IMR-90 (cell line): ENCODE data around the gene TUFM. TPM values are rescaled to one million over a fixed set of nuclear protein-coding genes. Genes with fewer than 3 reads are reported as not detected.

Source experiments
- ATAC-seq: fragments of 200-7000 bp; cut with Tn5 transposase; 2 replicates; pipeline ENCODE4 v1.9.1; 2020; ENCODE audit warnings: low read depth, mild to moderate bottlenecking, moderate library complexity
- BruUV-seq: library from RNA; stranded (reverse); fragments of 400-500 nt; replicated peaks from 2 replicates; lab custom pipeline; 2021; lab: Mats Ljungman, UMichigan
- CTCF ChIA-PET: fragments of 300-600 bp; formaldehyde crosslinking; extraction: SDS; loops from one replicate; lab custom pipeline; 2021; ENCODE audit warnings: antibody characterized with exemption; lab: Yijun Ruan, JAX
- POLR2A ChIA-PET: fragments of 300-600 bp; sonication (Branson Sonifier 250); formaldehyde crosslinking; loops from one replicate; lab custom pipeline; 2022; ENCODE audit warnings: antibody characterized with exemption; ENCODE audit not compliant: unreplicated experiment; lab: Charles Lee
- DNase-seq: peaks from one replicate; pipeline ENCODE4 v3.0.0; 2013
- H2AFZ ChIP-seq: replicated peaks from 2 replicates; pipeline ENCODE3; 2013; ENCODE audit warnings: low read length, mild to moderate bottlenecking; ENCODE audit not compliant: poor library complexity
- H2AK5ac ChIP-seq: 2 replicates; pipeline ENCODE4 v1.6.1; 2013; ENCODE audit warnings: low read depth, low read length, inconsistent platforms
- H2AK9ac ChIP-seq: replicated peaks from 2 replicates; pipeline ENCODE3; 2013; ENCODE audit warnings: mild to moderate bottlenecking, low read depth, low read length, moderate library complexity; ENCODE audit not compliant: poor library complexity
- H2BK120ac ChIP-seq: 2 replicates; pipeline ENCODE4 v1.6.1; 2013; ENCODE audit warnings: low read depth, low read length, inconsistent platforms
- H2BK15ac ChIP-seq: 3 replicates; pipeline ENCODE4 v1.6.1; 2013; ENCODE audit warnings: low read depth, low read length, inconsistent platforms
- H2BK20ac ChIP-seq: 2 replicates; pipeline ENCODE4 v1.6.1; 2013; ENCODE audit warnings: low read depth, mild to moderate bottlenecking, inconsistent platforms, low read length, moderate library complexity
- H2BK5ac ChIP-seq: 2 replicates; pipeline ENCODE4 v1.6.1; 2013; ENCODE audit warnings: mild to moderate bottlenecking, low read depth, low read length, inconsistent platforms; ENCODE audit not compliant: poor library complexity, severe bottlenecking
- H3K14ac ChIP-seq: replicated peaks from 2 replicates; pipeline ENCODE4 v1.6.1; 2013; ENCODE audit warnings: low read depth, low read length, inconsistent platforms
- H3K18ac ChIP-seq: 2 replicates; pipeline ENCODE4 v1.6.1; 2013; ENCODE audit warnings: low read depth, low read length, control low read depth
- H3K23ac ChIP-seq: 2 replicates; pipeline ENCODE4 v1.6.1; 2013; ENCODE audit warnings: low read depth, low read length, inconsistent platforms
- H3K27ac ChIP-seq: 2 replicates; pipeline ENCODE4 v1.5.1; 2013; ENCODE audit warnings: mild to moderate bottlenecking, control low read depth, low read length; ENCODE audit not compliant: insufficient read depth
- H3K27me3 ChIP-seq: 2 replicates; pipeline ENCODE4 v1.6.1; 2013; ENCODE audit warnings: low read length; ENCODE audit not compliant: control insufficient read depth, insufficient read depth
- H3K36me3 ChIP-seq: 2 replicates; pipeline ENCODE4 v1.6.1; 2013; ENCODE audit warnings: low read length, mixed read lengths; ENCODE audit not compliant: control insufficient read depth, insufficient read depth
- H3K4ac ChIP-seq: 2 replicates; pipeline ENCODE4 v1.6.1; 2013; ENCODE audit warnings: low read depth, low read length, inconsistent platforms
- H3K4me1 ChIP-seq: 2 replicates; pipeline ENCODE4 v1.6.1; 2013; ENCODE audit warnings: low read length, mixed read lengths; ENCODE audit not compliant: control insufficient read depth, insufficient read depth
- H3K4me2 ChIP-seq: 2 replicates; pipeline ENCODE4 v1.6.1; 2013; ENCODE audit warnings: low read depth, mild to moderate bottlenecking, control low read depth, low read length, moderate library complexity
- H3K4me3 ChIP-seq: 2 replicates; pipeline ENCODE4 v1.5.1; 2013; ENCODE audit warnings: low read depth, mild to moderate bottlenecking, control low read depth, low read length, moderate library complexity; ENCODE audit not compliant: insufficient read depth
- H3K56ac ChIP-seq: 2 replicates; pipeline ENCODE4 v1.6.1; 2013; ENCODE audit warnings: low read length, inconsistent platforms; ENCODE audit not compliant: insufficient read depth; ENCODE audit errors: extremely low read depth
- H3K79me1 ChIP-seq, 2 experiments: 2 replicates each; pipeline ENCODE4 v1.6.1; 2013; ENCODE audit warnings: low read length in 2 of 2, inconsistent platforms in 1 of 2, low read depth in 1 of 2
- H3K9ac ChIP-seq: 2 replicates; pipeline ENCODE4 v1.6.1; 2013; ENCODE audit warnings: low read depth, low read length, control low read depth
- H3K9me1 ChIP-seq: 2 replicates; pipeline ENCODE4 v1.6.1; 2013; ENCODE audit warnings: low read length, inconsistent platforms; ENCODE audit not compliant: insufficient read depth
- H3K9me3 ChIP-seq: 2 replicates; pipeline ENCODE4 v1.6.1; 2013; ENCODE audit warnings: low read length; ENCODE audit not compliant: control insufficient read depth, insufficient read depth
- H4K20me1 ChIP-seq: 2 replicates; pipeline ENCODE4 v1.6.1; 2013; ENCODE audit warnings: low read length, inconsistent platforms; ENCODE audit not compliant: insufficient read depth
- H4K5ac ChIP-seq: 2 replicates; pipeline ENCODE4 v1.6.1; 2013; ENCODE audit warnings: mild to moderate bottlenecking, low read depth, low read length, control low read depth
- H4K8ac ChIP-seq, 2 experiments: 2 replicates each; pipeline ENCODE4 v1.6.1; 2013; ENCODE audit warnings: low read depth in 2 of 2, low read length in 2 of 2, control low read depth in 1 of 2, inconsistent platforms in 1 of 2
- H4K91ac ChIP-seq: 2 replicates; pipeline ENCODE4 v1.6.1; 2013; ENCODE audit warnings: low read depth, low read length, inconsistent platforms; ENCODE audit not compliant: insufficient read depth
- RFX5 ChIP-seq: IDR thresholded peaks from 2 replicates; pipeline ENCODE4 v1.8.0; 2012; ENCODE audit warnings: low read depth, mild to moderate bottlenecking, low read length, moderate library complexity
- SMC3 ChIP-seq: fragments of 150-350 bp; IDR thresholded peaks from 2 replicates; pipeline ENCODE4 v1.6.1; 2016; ENCODE audit warnings: low read depth, mild to moderate bottlenecking, antibody characterized with exemption, low read length, moderate library complexity
- WGBS, 2 experiments: methylation state at CpG; one replicate each; pipeline versions ENCODE4 v1.1.5 to v1.1.7; 2013; ENCODE audit warnings: missing lambda C conversion rate in 2 of 2; ENCODE audit not compliant: insufficient read length in 1 of 2; ENCODE audit errors: extremely low coverage in 2 of 2; 5-methylcytosine and 5-hydroxymethylcytosine counted together
- dilution Hi-C: fragments of 300-500 bp; cut with HindIII; formaldehyde crosslinking; loops from one replicate; pipeline ENCODE4 v1.14.3; 2018; ENCODE audit warnings: low sequenced_read_pairs; ENCODE audit not compliant: unreplicated experiment
- in situ Hi-C: fragments of 300-500 bp; cut with MboI; formaldehyde crosslinking; loops from 3 replicates; pipeline ENCODE4 v1.14.3; 2019; ENCODE audit warnings: low sequenced_read_pairs, inconsistent platforms, mixed read lengths
- intact Hi-C: fragments of 100-400 bp; cut with micrococcal nuclease; formaldehyde crosslinking; loops from 2 replicates; pipeline ENCODE4 v1.10.0; 2022
- polyA plus RNA-seq, 3 experiments: library from polyadenylated mRNA; depleted of rRNA; stranded (reverse); fragments of >200 nt; gene quantifications; 2 replicates each; pipeline ENCODE4 v1.2.3, GENCODE V29; 2012; ENCODE audit warnings: low replicate concordance in 1 of 3
- total RNA-seq: library from RNA; depleted of rRNA; stranded (reverse); fragments of >200 nt; gene quantifications from 2 replicates; pipeline ENCODE4 v1.2.3, GENCODE V29; 2012

Gene TUFM
- total and polyA plus RNA-seq, 2 of the 4 experiments (the other 2 are of a cell fraction), result 80.3 to 126 TPM

DNA sequence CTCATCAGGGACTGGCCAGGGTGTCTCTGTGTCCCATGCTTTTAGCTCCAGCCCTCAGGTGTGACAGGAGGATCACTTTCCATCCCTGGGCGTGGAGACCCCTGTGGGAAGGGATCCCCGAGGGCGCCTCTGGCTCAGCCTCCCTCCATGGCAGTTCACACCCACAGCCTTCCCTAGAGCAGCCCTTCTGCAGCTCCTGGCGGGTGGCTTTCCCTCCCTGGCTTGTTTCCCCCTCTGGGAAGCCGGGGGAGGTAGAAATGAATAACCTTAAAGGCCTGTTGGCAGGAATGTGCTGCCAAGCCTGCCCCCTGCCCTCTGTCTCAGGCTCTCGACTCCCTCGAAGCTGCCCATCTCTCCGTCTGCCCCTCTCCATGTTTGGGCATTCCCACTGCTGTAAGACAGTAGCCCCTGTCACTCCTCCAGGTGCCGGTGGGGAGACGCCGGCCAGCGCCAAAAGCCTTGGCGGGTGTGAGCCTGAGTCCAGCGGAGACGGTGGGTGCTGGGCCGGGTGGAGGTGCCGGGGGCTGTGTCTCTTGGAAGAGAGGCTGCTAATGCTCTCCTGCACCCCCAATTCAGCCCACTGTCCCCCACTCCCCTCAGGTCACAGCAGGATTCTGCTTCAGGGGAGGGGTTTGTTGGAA, 30.0 kb upstream of the TUFM start:
- H2BK20ac ChIP-seq, result no peak overlapping the region
- H3K23ac ChIP-seq, result no peak overlapping the region
- no peak overlapping the region for H3K4me2 ChIP-seq
- in situ Hi-C loops, result loop anchor here (5.0 kb wide), 1 partner anchor 46 kb away; no protein-coding TSS in a partner anchor
- peaks cover 6% of the 10 kb centered on the region; the same call in 1 of the 2 replicates for H3K9me1 ChIP-seq
- H4K5ac ChIP-seq, result no peak overlapping the region
- no peak overlapping the region for H2AFZ ChIP-seq
- peaks cover 7% of the 10 kb centered on the region; the same call in 1 of the 2 replicates for H3K4me1 ChIP-seq
- H4K20me1 ChIP-seq, result no peaks in the 10 kb centered on the region
- H2AK9ac ChIP-seq, result peak overlapping the region; percentile 37
- no peaks in the 10 kb centered on the region for H3K27me3 ChIP-seq
- ATAC-seq, result no peak
- H3K18ac ChIP-seq, result no peak overlapping the region
- H3K4me3 ChIP-seq, result no peak overlapping the region
- DNase-seq, result no peak
- peaks cover 29% of the 10 kb centered on the region for H3K36me3 ChIP-seq
- H4K91ac ChIP-seq, result no peak overlapping the region
- no peak overlapping the region for H3K56ac ChIP-seq
- intact Hi-C loops, result no loop called here
- H2BK5ac ChIP-seq, result no peak overlapping the region
- ChIA-PET POLR2A (no interaction called here), CTCF (interaction anchor here (1.6 kb wide), 1 partner anchor 69 kb away, joined by 4 read pairs; no protein-coding TSS in a partner anchor)
- TF ChIP-seq RFX5, result no peak
- TF ChIP-seq SMC3, result no peak
- H3K14ac ChIP-seq, result no peak overlapping the region
- BruUV-seq, result no TSS peak
- no peak overlapping the region for H2BK120ac ChIP-seq
- H3K9ac ChIP-seq, result no peak overlapping the region
- H4K8ac ChIP-seq, result no peak overlapping the region
- H3K79me1 ChIP-seq, result peaks cover 8 to 23% of the 10 kb centered on the region in 2 experiments; a peak in 3 of 4 replicates
- no peak overlapping the region for H2BK15ac ChIP-seq
- no peaks in the 10 kb centered on the region for H3K9me3 ChIP-seq
- no peak overlapping the region for H2AK5ac ChIP-seq
- 50% methylated on average over 3 of the region's 17 CpGs; no CpG with 5 or more reads in 1 of the 2 experiments for WGBS, 2 experiments
- H3K27ac ChIP-seq, result no peak overlapping the region
- dilution Hi-C loops, result no loop called here
- H3K4ac ChIP-seq, result no peak overlapping the region
